Measurements from ENCODE around the gene GATA2. TPM values are rescaled to one million over a fixed set of nuclear protein-coding genes. Genes with fewer than 3 reads are reported as not detected.

Gene GATA2
- total and polyA plus RNA-seq, 2 donors (not counting 1 experiment from before 2014, with no cell fraction given) = 0.27 TPM; not detected in 1

- Mint-ChIP-seq H3K27ac (no peak overlapping the region), H3K4me1 (peaks cover 45% of the 10 kb centered on the region), H3K27me3 (peaks cover 63% of the 10 kb centered on the region), H3K9me3 (ENCODE audit: insufficient read depth) (no peaks in the 10 kb centered on the region), H3K4me3 (peak overlapping the region; percentile 73)
- ATAC-seq (ENCODE audit: low read depth) (no peak), DNase-seq (no peak)
- WGBS (ENCODE audit: insufficient coverage) = 32% methylated on average over 10 of the region's 13 CpGs
- CTCF ChIA-PET = no interaction called here
- Histone ChIP-seq H3K27ac (ENCODE audit: low read length in 2 of 2) (no peak overlapping the region), H2AFZ (ENCODE audit: insufficient read depth, low read depth, low read length, poor library complexity, severe bottlenecking) (no peak overlapping the region), H3K4me1 (ENCODE audit: control insufficient read depth in 2 of 2, insufficient read depth in 2 of 2, low read length in 2 of 2) (peaks cover 47 to 52% of the 10 kb centered on the region in 2 donors), H3K4me2 (replicated peaks; ENCODE audit: low read depth, low read length, poor library complexity, severe bottlenecking) (peak overlapping the region; percentile 73), H3K4me3 (ENCODE audit: control extremely low read depth in 1 of 5, extremely low read depth in 1 of 5, insufficient read depth in 1 of 5, low read depth in 2 of 5, low read length in 4 of 5) (no peak overlapping the region), H3K79me2 (ENCODE audit: control insufficient read depth, insufficient read depth, low read length) (no peaks in the 10 kb centered on the region), H4K20me1 (ENCODE audit: control insufficient read depth, insufficient read depth, low read length, poor library complexity, severe bottlenecking) (no peaks in the 10 kb centered on the region), H3K27me3 (replicated peaks in 1 of 4; ENCODE audit: control extremely low read depth in 1 of 4, control insufficient read depth in 3 of 4, insufficient read depth in 4 of 4, low read length in 3 of 4) (peaks cover 0 to 85% (median 48%) of the 10 kb centered on the region in 4 experiments), H3K9me3 (ENCODE audit: control extremely low read depth in 1 of 3, control insufficient read depth in 2 of 3, insufficient read depth in 1 of 3, low read length in 2 of 3) (peaks cover 0 to 28% (median 0%) of the 10 kb centered on the region in 3 donors), H3K9ac (ENCODE audit: low read length) (no peak overlapping the region), H3K36me3 (replicated peaks in 1 of 2; ENCODE audit: control extremely low read depth in 1 of 2, control insufficient read depth in 1 of 2, extremely low read depth in 1 of 2, insufficient read depth in 2 of 2, low read length in 1 of 2) (no peaks in the 10 kb centered on the region)
- POLR2A ChIA-PET = no interaction called here
- TF ChIP-seq CTCF (IDR thresholded peaks at IDR 0.05) = no peak
- TF ChIP-seq EZH2 (IDR thresholded peaks at IDR 0.05; ENCODE audit: borderline replicate concordance, insufficient read depth, low read depth, low read length, poor library complexity, severe bottlenecking) = no peak
- intact Hi-C loops (cut with micrococcal nuclease) = no loop called here
Observed at GRCh38 chr3:128493570-128494366, 767 bp upstream of the GATA2 start.

All from B cell (primary cell).